ENCODE measurements around the gene CTIF.
"Not testable (repeated sequence)": the region's sequence is repeated elsewhere in the genome, so short reads cannot be mapped to it uniquely, and the experiment has no call there.

Gene CTIF

DNA sequence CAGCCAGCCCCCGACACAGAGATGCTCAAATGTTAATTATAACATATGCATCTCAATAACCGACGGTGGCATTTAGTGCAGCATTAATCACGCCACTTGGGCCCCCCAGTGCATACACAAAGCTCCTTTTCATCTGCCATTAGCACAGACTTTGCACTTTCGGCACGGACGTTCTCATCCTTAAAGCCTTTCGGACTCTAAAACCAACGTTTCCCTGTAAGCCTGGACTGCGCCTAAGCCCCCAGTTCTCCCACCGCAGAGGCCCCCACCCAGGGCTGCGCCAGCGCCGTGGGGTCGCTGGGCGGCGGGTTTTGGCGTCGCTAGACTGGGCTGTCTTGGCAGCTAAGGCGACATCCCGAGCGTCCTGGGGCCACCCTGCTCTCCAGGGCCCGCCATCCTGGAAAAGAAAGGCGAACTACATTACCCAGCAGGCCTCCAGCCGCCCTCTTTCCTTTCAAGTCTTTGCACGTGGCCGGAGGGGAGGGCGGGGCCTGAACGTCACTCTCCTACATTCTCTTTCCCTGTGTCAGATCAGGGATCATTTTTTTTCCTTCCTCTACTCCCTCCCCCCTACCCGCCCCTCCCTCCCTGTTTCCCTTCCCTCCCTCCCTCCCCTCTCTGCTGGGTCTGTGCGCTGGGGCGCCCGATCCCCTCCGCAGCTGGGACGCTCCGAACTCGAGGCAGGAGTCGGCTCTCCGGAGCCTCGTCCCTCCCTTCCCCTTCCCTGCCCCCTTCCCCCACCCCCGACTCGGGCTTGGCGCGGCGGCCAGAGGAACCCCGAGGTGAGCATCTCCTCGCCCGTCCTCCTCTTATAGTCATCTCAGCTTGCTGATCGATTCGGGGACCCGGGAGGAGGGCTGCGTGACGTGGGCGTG, at the start of gene CTIF:
Gene CTIF (plus strand): TSS at position 501 of the 875 bp plus-strand sequence. CDS start 80,535 bp downstream, outside the sequence.
- no peaks in the 10 kb centered on the region for H3K9me3 ChIP-seq (ENCODE audit: control insufficient read depth in 2 of 2, low read length in 2 of 2)
- peaks cover 12% of the 10 kb centered on the region for H3K4me1 ChIP-seq (ENCODE audit: control insufficient read depth, insufficient read depth, low read length)
- H3K9ac ChIP-seq (ENCODE audit: low read length in 2 of 2) = peak within 1 kb of the TSS; percentile 86 to 88
- peak within 1 kb of the TSS; percentile 89 for H3K27ac ChIP-seq (ENCODE audit: low read length)
- H3K27me3 ChIP-seq (ENCODE audit: control insufficient read depth in 1 of 2, insufficient read depth in 2 of 2, low read length in 2 of 2) = no peaks in the 10 kb centered on the region
- H3K4me3 ChIP-seq (ENCODE audit: low read length in 2 of 2) = peak within 1 kb of the TSS; percentile 90 to 91
- no peaks in the 10 kb centered on the region for H3K36me3 ChIP-seq (ENCODE audit: control insufficient read depth in 2 of 2, insufficient read depth in 2 of 2, low read length in 2 of 2)

DNA sequence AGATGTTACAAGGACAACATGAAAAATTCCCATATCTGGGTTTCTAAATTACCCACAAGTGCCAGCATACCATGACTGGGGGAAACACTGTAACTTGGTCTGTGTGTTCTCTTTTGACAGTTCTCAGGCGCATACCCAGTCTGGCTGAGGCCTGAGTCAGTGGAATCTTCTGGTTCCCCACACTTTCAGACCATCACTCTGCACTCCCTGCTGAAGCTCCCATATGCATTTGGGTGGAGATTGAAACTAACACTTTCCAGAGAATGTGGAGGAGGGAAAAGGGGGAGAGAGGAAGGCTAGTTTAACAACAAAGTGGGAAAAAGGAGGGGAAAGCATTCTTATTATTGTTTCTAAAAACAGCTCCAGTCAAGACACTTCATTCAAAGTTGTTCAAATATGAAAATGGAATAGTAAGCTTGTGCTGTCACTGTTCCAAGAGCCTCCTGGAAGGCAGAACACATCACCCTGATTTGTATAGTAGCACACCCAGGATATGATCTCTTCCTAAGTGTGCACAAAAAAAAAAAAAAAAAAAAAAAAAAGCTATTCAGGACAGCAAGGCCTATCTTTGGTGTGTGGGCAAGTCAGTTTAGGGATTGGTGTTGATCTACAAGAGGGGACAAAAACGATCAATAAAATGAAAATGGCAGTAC, 48.1 kb upstream of the CTIF start:
- no peaks in the 10 kb centered on the region for H3K36me3 ChIP-seq (ENCODE audit: control insufficient read depth in 2 of 2, insufficient read depth in 2 of 2, low read length in 2 of 2)
- no peaks in the 10 kb centered on the region for H3K27me3 ChIP-seq (ENCODE audit: control insufficient read depth in 1 of 2, insufficient read depth in 2 of 2, low read length in 2 of 2)
- no peak overlapping the region for H3K27ac ChIP-seq (ENCODE audit: low read length)
- no peaks in the 10 kb centered on the region for H3K9me3 ChIP-seq (ENCODE audit: control insufficient read depth in 2 of 2, low read length in 2 of 2)
- peaks cover 6% of the 10 kb centered on the region for H3K4me1 ChIP-seq (ENCODE audit: control insufficient read depth, insufficient read depth, low read length)
- no peak overlapping the region for H3K9ac ChIP-seq (ENCODE audit: low read length in 2 of 2)
- H3K4me3 ChIP-seq (ENCODE audit: low read length in 2 of 2) = no peak overlapping the region

DNA sequence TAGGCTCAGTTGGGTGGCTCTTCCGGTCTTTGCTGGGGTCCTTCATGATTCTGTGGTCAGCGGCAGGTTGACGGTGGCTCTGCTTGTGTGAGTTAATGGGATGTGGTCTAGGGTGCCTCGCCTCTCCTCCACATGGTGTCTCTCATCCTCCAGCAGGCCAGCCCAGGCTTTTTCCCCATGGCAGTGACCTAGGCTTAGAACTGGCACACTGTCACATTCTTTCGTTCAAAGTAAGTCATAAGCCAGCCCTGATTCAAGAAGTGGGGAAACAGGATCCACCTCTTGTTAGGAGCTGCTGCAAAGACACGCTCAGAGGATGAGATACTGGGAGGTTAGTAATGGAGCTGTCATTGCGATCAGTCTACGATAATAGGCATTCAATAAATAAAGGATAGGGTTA, 46.0 kb upstream of the CTIF start:
- Histone ChIP-seq H3K9me3 (ENCODE audit: control insufficient read depth in 2 of 2, low read length in 2 of 2) (no peaks in the 10 kb centered on the region), H3K9ac (ENCODE audit: low read length in 2 of 2) (no peak overlapping the region), H3K36me3 (ENCODE audit: control insufficient read depth in 2 of 2, insufficient read depth in 2 of 2, low read length in 2 of 2) (no peaks in the 10 kb centered on the region), H3K27ac (ENCODE audit: low read length) (no peak overlapping the region), H3K27me3 (ENCODE audit: control insufficient read depth in 1 of 2, insufficient read depth in 2 of 2, low read length in 2 of 2) (no peaks in the 10 kb centered on the region), H3K4me1 (ENCODE audit: control insufficient read depth, insufficient read depth, low read length) (peaks cover 6% of the 10 kb centered on the region), H3K4me3 (ENCODE audit: low read length in 2 of 2) (no peak overlapping the region)

DNA sequence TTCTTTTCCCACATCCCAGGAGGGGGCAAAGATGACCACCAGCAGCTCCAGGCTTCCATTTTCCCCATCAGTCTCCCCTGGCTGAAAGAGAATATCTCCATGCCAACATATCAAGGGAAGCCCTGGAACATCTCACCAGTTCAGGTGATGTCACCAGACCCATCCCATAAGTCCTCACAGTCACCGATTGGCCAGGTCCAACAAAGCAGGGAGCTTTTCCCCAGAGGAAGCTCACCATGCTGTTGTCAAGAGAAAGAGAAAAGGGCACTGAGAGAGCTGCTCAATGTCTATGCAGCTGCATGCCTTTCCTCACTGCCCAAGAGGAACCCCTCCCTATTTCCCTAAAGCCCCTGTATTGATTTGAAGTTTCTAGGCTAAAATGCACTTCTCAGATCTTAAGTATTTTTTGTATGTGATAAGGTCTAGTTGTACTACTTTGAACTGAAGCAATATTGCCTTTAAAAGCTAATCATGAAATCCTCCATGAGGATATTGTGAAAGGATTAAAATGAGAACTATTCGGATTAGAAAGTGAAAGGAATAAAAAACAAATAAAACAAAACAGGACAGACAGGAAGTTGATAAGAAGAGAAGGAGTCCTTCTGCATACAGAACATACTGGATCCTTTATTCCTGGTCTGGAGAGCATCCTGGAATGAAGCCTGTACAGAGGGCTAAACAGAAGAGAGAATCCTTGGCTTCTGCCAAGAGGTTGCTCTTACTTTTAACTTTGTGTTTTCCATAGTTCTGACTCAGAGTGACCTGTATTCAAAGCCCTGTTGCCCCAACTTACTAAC, 45.2 kb upstream of the CTIF start:
- H3K9ac ChIP-seq (ENCODE audit: low read length in 2 of 2) = no peak overlapping the region
- peaks cover under 1% of the 10 kb centered on the region for H3K4me1 ChIP-seq (ENCODE audit: control insufficient read depth, insufficient read depth, low read length)
- H3K27ac ChIP-seq (ENCODE audit: low read length) = no peak overlapping the region
- no peak overlapping the region for H3K4me3 ChIP-seq (ENCODE audit: low read length in 2 of 2)
- H3K9me3 ChIP-seq (ENCODE audit: control insufficient read depth in 2 of 2, low read length in 2 of 2) = no peaks in the 10 kb centered on the region
- H3K36me3 ChIP-seq (ENCODE audit: control insufficient read depth in 2 of 2, insufficient read depth in 2 of 2, low read length in 2 of 2) = no peaks in the 10 kb centered on the region
- H3K27me3 ChIP-seq (ENCODE audit: control insufficient read depth in 1 of 2, insufficient read depth in 2 of 2, low read length in 2 of 2) = no peaks in the 10 kb centered on the region

DNA sequence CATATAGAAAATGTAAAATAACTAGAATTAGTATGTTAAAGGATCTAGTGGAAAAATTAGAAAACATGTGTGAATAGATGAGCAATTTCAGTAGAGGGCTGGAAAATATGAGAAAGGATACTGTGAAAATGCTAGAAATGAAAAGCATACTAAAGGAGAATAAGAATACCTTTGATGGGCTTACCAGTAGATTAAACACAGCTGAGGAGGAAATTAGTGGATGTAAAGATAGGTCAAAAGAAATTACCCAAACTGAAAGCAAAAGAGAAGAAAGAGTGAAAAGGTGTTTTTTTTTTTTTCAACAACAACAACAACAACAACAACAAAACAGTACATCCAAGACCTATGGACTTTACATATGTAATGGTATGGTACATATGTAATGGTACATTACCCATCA, 41.0 kb upstream of the CTIF start:
- Histone ChIP-seq H3K27me3 (ENCODE audit: control insufficient read depth in 1 of 2, insufficient read depth in 2 of 2, low read length in 2 of 2) (no peaks in the 10 kb centered on the region), H3K27ac (ENCODE audit: low read length) (no peak overlapping the region), H3K4me3 (ENCODE audit: low read length in 2 of 2) (no peak overlapping the region), H3K9ac (ENCODE audit: low read length in 2 of 2) (no peak overlapping the region), H3K9me3 (ENCODE audit: control insufficient read depth in 2 of 2, low read length in 2 of 2) (no peaks in the 10 kb centered on the region), H3K36me3 (ENCODE audit: control insufficient read depth in 2 of 2, insufficient read depth in 2 of 2, low read length in 2 of 2) (no peaks in the 10 kb centered on the region), H3K4me1 (ENCODE audit: control insufficient read depth, insufficient read depth, low read length) (no peaks in the 10 kb centered on the region)

DNA sequence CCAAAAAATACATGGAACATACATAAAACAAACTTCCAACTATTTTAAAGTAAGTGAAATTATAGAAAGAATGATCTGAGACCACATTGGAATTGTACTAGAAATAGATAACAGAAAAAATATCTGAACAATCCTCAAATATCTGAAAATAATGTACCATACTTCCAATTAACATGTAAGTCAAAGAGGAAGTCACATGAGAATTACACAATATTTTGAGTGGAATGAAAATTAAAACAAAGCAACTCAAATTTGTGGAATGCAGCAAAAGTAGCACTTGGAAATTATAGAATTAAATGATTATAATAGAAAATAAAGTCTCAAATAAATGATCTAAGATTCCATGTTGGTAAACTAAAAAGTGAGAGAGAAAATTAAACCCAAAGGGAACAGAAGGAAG, 38.3 kb upstream of the CTIF start:
- Histone ChIP-seq H3K27ac (ENCODE audit: low read length) (no peak overlapping the region), H3K9me3 (ENCODE audit: control insufficient read depth in 2 of 2, low read length in 2 of 2) (no peaks in the 10 kb centered on the region), H3K9ac (ENCODE audit: low read length in 2 of 2) (no peak overlapping the region), H3K4me3 (ENCODE audit: low read length in 2 of 2) (no peak overlapping the region), H3K4me1 (ENCODE audit: control insufficient read depth, insufficient read depth, low read length) (no peaks in the 10 kb centered on the region), H3K27me3 (ENCODE audit: control insufficient read depth in 1 of 2, insufficient read depth in 2 of 2, low read length in 2 of 2) (no peaks in the 10 kb centered on the region), H3K36me3 (ENCODE audit: control insufficient read depth in 2 of 2, insufficient read depth in 2 of 2, low read length in 2 of 2) (no peaks in the 10 kb centered on the region)

DNA sequence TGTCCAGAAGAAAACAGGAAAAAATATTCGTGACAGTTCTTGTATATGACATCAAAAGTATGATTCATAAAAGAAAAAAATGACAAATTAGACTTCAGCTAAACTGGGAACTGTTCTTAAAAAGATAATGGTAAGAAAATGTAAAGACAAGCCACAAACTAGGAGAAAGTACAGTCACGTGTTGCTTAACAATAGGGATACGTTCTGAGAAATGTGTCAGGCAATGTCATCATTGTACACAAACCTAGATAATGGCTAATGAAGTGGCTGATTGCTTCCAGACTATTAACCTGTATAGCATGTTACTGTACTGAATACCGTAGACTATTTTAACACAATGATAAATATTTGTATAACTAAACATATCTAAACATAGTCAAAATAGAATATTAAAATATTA, 35.9 kb upstream of the CTIF start:
- H3K36me3 ChIP-seq (ENCODE audit: control insufficient read depth in 2 of 2, insufficient read depth in 2 of 2, low read length in 2 of 2) = no peaks in the 10 kb centered on the region
- H3K9me3 ChIP-seq (ENCODE audit: control insufficient read depth in 2 of 2, low read length in 2 of 2) = peaks cover 3 to 4% of the 10 kb centered on the region in 2 donors
- H3K27me3 ChIP-seq (ENCODE audit: control insufficient read depth in 1 of 2, insufficient read depth in 2 of 2, low read length in 2 of 2) = no peaks in the 10 kb centered on the region
- no peaks in the 10 kb centered on the region for H3K4me1 ChIP-seq (ENCODE audit: control insufficient read depth, insufficient read depth, low read length)
- H3K4me3 ChIP-seq (ENCODE audit: low read length in 2 of 2) = no peak overlapping the region
- no peak overlapping the region for H3K27ac ChIP-seq (ENCODE audit: low read length)
- no peak overlapping the region for H3K9ac ChIP-seq (ENCODE audit: low read length in 2 of 2)

DNA sequence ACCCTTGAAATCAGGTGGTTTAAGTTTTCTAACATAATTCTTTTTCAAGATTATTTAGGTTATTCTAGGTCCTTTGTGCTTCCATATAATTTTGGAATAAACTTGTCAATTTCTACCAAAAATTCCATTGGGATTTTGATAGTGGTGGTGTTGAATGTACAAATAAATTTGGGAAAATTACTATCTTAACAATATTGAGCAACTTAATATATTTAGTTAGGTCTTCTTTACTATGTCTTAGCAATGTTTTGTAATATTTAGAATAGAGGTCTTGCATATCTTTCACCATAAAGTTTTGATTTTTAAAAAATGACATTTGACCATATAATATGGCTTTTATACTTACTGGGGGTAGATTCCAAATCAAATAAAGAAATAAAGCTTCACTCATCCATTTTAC, 34.0 kb upstream of the CTIF start:
- H3K36me3 ChIP-seq (ENCODE audit: control insufficient read depth in 2 of 2, insufficient read depth in 2 of 2, low read length in 2 of 2) = no peaks in the 10 kb centered on the region
- H3K9me3 ChIP-seq (ENCODE audit: control insufficient read depth in 2 of 2, low read length in 2 of 2) = peaks cover 3 to 4% of the 10 kb centered on the region in 2 donors
- H3K4me1 ChIP-seq (ENCODE audit: control insufficient read depth, insufficient read depth, low read length) = no peaks in the 10 kb centered on the region
- no peak overlapping the region for H3K27ac ChIP-seq (ENCODE audit: low read length)
- no peaks in the 10 kb centered on the region for H3K27me3 ChIP-seq (ENCODE audit: control insufficient read depth in 1 of 2, insufficient read depth in 2 of 2, low read length in 2 of 2)
- H3K4me3 ChIP-seq (ENCODE audit: low read length in 2 of 2) = no peak overlapping the region
- H3K9ac ChIP-seq (ENCODE audit: low read length in 2 of 2) = no peak overlapping the region

DNA sequence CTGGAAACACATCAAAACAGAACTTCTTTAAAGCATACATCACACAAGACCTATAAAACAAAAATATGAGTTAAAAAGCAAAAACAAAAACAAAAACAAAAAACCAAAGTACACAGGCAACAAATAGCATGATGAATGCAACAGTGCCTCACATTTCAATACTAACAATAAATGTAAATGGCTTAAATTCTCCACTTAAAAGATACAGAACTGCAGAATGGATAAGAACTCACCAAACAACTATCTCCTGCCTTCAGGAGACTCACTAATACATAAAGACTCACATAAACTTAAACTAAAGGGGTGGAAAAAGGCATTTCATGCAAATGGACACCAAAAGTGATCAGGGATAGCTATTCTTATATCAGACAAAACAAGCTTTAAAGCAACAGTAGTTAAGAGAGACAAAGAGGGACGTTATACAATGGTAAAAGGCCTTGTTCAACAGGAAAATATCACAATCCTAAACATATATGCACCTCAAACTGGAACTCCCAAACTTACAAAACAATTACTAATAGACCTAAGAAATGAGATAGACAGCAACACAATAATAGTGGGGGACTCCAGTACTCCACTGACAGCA, 31.8 kb upstream of the CTIF start:
- not testable (repeated sequence) for H3K36me3 ChIP-seq (ENCODE audit: control insufficient read depth in 2 of 2, insufficient read depth in 2 of 2, low read length in 2 of 2)

DNA sequence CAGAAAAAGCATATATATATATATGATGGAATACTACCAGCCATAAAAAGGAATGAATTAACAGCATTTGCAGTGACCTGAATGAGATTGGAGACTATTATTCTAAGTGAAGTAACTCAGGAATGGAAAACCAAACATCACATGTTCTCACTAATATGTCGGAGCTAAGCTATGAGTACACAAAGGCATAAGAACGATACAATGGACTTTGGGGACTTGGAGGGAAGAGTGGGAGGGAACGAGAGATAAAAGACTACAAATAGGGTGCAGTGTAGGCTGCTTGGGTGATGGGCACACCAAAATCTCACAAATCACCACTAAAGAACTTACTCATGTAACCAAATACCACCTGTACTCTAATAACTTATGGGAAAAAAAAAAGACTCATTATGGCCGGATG, 26.3 kb upstream of the CTIF start:
- not testable (repeated sequence) for H3K27me3 ChIP-seq (ENCODE audit: control insufficient read depth in 1 of 2, insufficient read depth in 2 of 2, low read length in 2 of 2); H3K4me3 ChIP-seq (ENCODE audit: low read length in 2 of 2); H3K27ac ChIP-seq (ENCODE audit: low read length); H3K36me3 ChIP-seq (ENCODE audit: control insufficient read depth in 2 of 2, insufficient read depth in 2 of 2, low read length in 2 of 2); H3K9ac ChIP-seq (ENCODE audit: low read length in 2 of 2); H3K4me1 ChIP-seq (ENCODE audit: control insufficient read depth, insufficient read depth, low read length); H3K9me3 ChIP-seq (ENCODE audit: control insufficient read depth in 2 of 2, low read length in 2 of 2)

More for the DNA sequence above, 31.8 kb upstream of the CTIF start:
- not testable (repeated sequence) for H3K4me1 ChIP-seq (ENCODE audit: control insufficient read depth, insufficient read depth, low read length); H3K9me3 ChIP-seq (ENCODE audit: control insufficient read depth in 2 of 2, low read length in 2 of 2); H3K4me3 ChIP-seq (ENCODE audit: low read length in 2 of 2); H3K9ac ChIP-seq (ENCODE audit: low read length in 2 of 2); H3K27ac ChIP-seq (ENCODE audit: low read length); H3K27me3 ChIP-seq (ENCODE audit: control insufficient read depth in 1 of 2, insufficient read depth in 2 of 2, low read length in 2 of 2)

Measured in stomach smooth muscle (tissue), 2 donors.